ENCODE measurements around the gene LTN1. TPM values are rescaled to one million over a fixed set of nuclear protein-coding genes. Genes with fewer than 3 reads are reported as not detected.

Gene LTN1
- polyA plus RNA-seq, 1 of the 3 experiments (the other 2 are of a cell fraction), result 3.2 TPM

DNA sequence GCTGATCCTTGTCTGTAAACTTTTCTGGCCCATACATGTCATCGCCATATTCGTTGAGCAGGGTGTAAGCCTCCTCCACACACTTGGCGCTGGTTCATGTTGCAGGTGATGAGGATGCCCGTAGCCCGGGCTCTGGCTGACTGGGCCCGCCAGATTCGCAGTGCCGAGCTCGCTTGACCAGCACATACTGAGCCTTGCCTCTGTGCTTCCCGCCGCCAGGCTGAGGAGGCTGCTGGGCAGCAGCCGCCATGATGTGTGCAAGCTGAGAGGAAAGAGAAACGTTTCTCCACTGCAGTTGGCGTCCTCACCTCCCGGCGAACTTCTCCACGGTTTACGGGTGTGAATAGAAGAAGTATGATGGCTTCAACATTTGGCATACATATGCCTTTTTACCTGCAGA lies 89.2 kb downstream of the LTN1 start (continued):
- TF ChIP-seq TAF1 (IDR thresholded peaks at IDR 0.05; ENCODE audit: borderline replicate concordance, low read depth, low read length) (no peak), MEF2A (IDR thresholded peaks at IDR 0.05; ENCODE audit: borderline replicate concordance, low read depth) (no peak), POLR2AphosphoS5 (IDR thresholded peaks at IDR 0.05; ENCODE audit: low read depth, low read length) (no peak), TEAD4 (IDR thresholded peaks at IDR 0.05; ENCODE audit: borderline replicate concordance, insufficient read depth) (no peak), JUND (IDR thresholded peaks at IDR 0.05) (no peak), TCF12 (IDR thresholded peaks at IDR 0.05) (no peak)
- TF ChIP-seq, protein P1, sequence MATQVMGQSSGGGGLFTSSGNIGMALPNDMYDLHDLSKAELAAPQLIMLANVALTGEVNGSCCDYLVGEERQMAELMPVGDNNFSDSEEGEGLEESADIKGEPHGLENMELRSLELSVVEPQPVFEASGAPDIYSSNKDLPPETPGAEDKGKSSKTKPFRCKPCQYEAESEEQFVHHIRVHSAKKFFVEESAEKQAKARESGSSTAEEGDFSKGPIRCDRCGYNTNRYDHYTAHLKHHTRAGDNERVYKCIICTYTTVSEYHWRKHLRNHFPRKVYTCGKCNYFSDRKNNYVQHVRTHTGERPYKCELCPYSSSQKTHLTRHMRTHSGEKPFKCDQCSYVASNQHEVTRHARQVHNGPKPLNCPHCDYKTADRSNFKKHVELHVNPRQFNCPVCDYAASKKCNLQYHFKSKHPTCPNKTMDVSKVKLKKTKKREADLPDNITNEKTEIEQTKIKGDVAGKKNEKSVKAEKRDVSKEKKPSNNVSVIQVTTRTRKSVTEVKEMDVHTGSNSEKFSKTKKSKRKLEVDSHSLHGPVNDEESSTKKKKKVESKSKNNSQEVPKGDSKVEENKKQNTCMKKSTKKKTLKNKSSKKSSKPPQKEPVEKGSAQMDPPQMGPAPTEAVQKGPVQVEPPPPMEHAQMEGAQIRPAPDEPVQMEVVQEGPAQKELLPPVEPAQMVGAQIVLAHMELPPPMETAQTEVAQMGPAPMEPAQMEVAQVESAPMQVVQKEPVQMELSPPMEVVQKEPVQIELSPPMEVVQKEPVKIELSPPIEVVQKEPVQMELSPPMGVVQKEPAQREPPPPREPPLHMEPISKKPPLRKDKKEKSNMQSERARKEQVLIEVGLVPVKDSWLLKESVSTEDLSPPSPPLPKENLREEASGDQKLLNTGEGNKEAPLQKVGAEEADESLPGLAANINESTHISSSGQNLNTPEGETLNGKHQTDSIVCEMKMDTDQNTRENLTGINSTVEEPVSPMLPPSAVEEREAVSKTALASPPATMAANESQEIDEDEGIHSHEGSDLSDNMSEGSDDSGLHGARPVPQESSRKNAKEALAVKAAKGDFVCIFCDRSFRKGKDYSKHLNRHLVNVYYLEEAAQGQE (IDR thresholded peaks at IDR 0.05; ENCODE audit: low read depth, low read length), result no peak

GRCh38 chr21:28900481-28900880 lies 92.2 kb downstream of the LTN1 start:
- TF ChIP-seq SMC3 (IDR thresholded peaks at IDR 0.05; ENCODE audit: low read depth, low read length) (no peak), USF2 (IDR thresholded peaks at IDR 0.05; ENCODE audit: borderline replicate concordance, low read depth, low read length) (no peak), FOXJ3 (CRISPR knock-in tag; IDR thresholded peaks at IDR 0.05) (no peak), FOSL2 (IDR thresholded peaks at IDR 0.05; ENCODE audit: borderline replicate concordance, low read depth) (no peak), GABPA (IDR thresholded peaks at IDR 0.05; ENCODE audit: low read depth) (no peak), MEF2A (IDR thresholded peaks at IDR 0.05; ENCODE audit: borderline replicate concordance, low read depth) (no peak), TAF1 (IDR thresholded peaks at IDR 0.05; ENCODE audit: borderline replicate concordance, low read depth, low read length) (no peak), NRF1 (IDR thresholded peaks at IDR 0.05; ENCODE audit: low read depth, low read length) (no peak), USF1 (IDR thresholded peaks at IDR 0.05; ENCODE audit: borderline replicate concordance, low read depth) (no peak), YY1 (IDR thresholded peaks at IDR 0.05; ENCODE audit: low read depth) (no peak), EZH2phosphoT487 (IDR thresholded peaks at IDR 0.05; ENCODE audit: borderline replicate concordance, low read depth) (no peak)
- TF ChIP-seq, protein P1 (IDR thresholded peaks at IDR 0.05; ENCODE audit: low read depth, low read length), result no peak
- no peaks in the 10 kb centered on the region for H3F3A ChIP-seq (replicated peaks; ENCODE audit: insufficient read depth)
- no peak overlapping the region for H2AFZ ChIP-seq (ENCODE audit: low read depth)
- H3K4me1 ChIP-seq (ENCODE audit: control insufficient read depth in 1 of 2, insufficient read depth in 2 of 2, low read depth in 1 of 2, low read length in 1 of 2), result no peaks in the 10 kb centered on the region
- no peak overlapping the region for H3K4me2 ChIP-seq
- H3K9me3 ChIP-seq, result no peaks in the 10 kb centered on the region
- H3K27ac ChIP-seq (ENCODE audit: low read depth in 2 of 2, low read length in 1 of 2), result no peak overlapping the region
- no peak for DNase-seq
- H3K36me3 ChIP-seq (replicated peaks in 1 of 2; ENCODE audit: control insufficient read depth in 1 of 2, insufficient read depth in 2 of 2, low read length in 1 of 2), result no peaks in the 10 kb centered on the region
- POLR2A ChIA-PET, result no interaction called here
- no peak overlapping the region for H3K9ac ChIP-seq
- WGBS (ENCODE audit: low lambda C conversion rate), result 64% methylated on average over 2 of the region's 2 CpGs
- H3K27me3 ChIP-seq (ENCODE audit: insufficient read depth), result no peaks in the 10 kb centered on the region
- no peaks in the 10 kb centered on the region for H3K79me2 ChIP-seq (ENCODE audit: insufficient read depth)
- CTCF ChIA-PET, result no interaction called here
- H3K9me2 ChIP-seq, result no peaks in the 10 kb centered on the region
- H3K4me3 ChIP-seq (ENCODE audit: low read depth in 2 of 2, low read length in 1 of 2), result no peak overlapping the region
- H4K20me1 ChIP-seq (ENCODE audit: insufficient read depth), result no peaks in the 10 kb centered on the region

All from SK-N-SH (cell line).